ENCODE measurements around the gene MGAT2.

MGAT2 gene

GRCh38 chr14:49634547-49635334, 14.1 kb downstream of the MGAT2 start, which contains the start of gene DNAAF2:
DNAAF2 (minus strand) TSS chr14:49635244; CDS start chr14:49635149, 95 bp downstream.
- peak within 1 kb of the TSS; percentile 97 for H3K27ac ChIP-seq
- peak; percentile 31; the same call in 1 of the 2 replicates for TF ChIP-seq CTCF (conservative IDR thresholded peaks at IDR 0.05; ENCODE audit: low read depth)
- POLR2A ChIA-PET (ENCODE audit: low non-redundant PET) = interaction anchor here (0.8 to 1.4 kb wide), 4 partner anchors 14 to 218 kb away, joined by 3 to 6 read pairs (median 4); partner anchors contain the start of genes MGAT2, NEMF and RPL36AL
- DNase-seq (ENCODE audit: low spot score) = peak; percentile 63
- CTCF ChIA-PET = interaction anchor here (0.9 to 1.5 kb wide), 4 partner anchors 14 to 134 kb away, joined by 3 to 6 read pairs (median 4); partner anchors contain the start of genes KLHDC2 and MGAT2

DNA sequence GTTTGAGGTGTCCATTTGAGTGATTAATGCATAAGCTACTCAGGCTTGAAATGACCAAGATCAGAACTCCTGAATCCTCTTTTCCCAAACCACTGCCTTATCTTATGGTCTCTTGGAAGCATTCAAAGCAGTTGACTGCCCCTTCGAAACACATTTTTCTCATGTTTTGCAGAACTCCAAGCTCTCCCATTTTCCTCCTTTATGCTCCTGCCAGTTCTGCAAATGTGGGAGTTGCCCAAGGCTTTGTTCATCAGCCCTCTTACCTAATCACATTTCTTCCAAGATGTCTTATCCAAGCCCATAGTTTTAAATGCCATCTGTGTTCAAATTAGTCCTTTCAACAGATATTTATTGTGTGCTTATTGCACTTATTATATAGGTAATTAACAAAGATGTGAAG, 16.3 kb downstream of the MGAT2 start:
- CTCF ChIA-PET = no interaction called here
- POLR2A ChIA-PET (ENCODE audit: low non-redundant PET) = no interaction called here
- no peak for TF ChIP-seq CTCF (conservative IDR thresholded peaks at IDR 0.05; ENCODE audit: low read depth)

GRCh38 chr14:49637534-49638078, 17.0 kb downstream of the MGAT2 start:
- ChIA-PET POLR2A (ENCODE audit: low non-redundant PET) (no interaction called here), CTCF (no interaction called here)
- no peak for TF ChIP-seq CTCF (conservative IDR thresholded peaks at IDR 0.05; ENCODE audit: low read depth)
- DNase-seq (ENCODE audit: low spot score) = no peak
- H3K27ac ChIP-seq = no peak overlapping the region

More for the DNA sequence above, 16.3 kb downstream of the MGAT2 start:
- no peak overlapping the region for H3K27ac ChIP-seq
- no peak for DNase-seq (ENCODE audit: low spot score)

- H3K27ac ChIP-seq = no peak overlapping the region
- CTCF ChIA-PET = interaction anchor here (0.6 to 0.7 kb wide), 2 partner anchors 19 to 466 kb away, joined by 3 to 4 read pairs; no protein-coding TSS in a partner anchor
- TF ChIP-seq CTCF (conservative IDR thresholded peaks at IDR 0.05; ENCODE audit: low read depth) = no peak
- POLR2A ChIA-PET (ENCODE audit: low non-redundant PET) = no interaction called here
- no peak for DNase-seq (ENCODE audit: low spot score)
Measured at GRCh38 chr14:49640540-49641417, 20.2 kb downstream of the MGAT2 start.

- ChIA-PET POLR2A (ENCODE audit: low non-redundant PET) (no interaction called here), CTCF (no interaction called here)
- DNase-seq (ENCODE audit: low spot score) = no peak
- H3K27ac ChIP-seq = no peak overlapping the region
- TF ChIP-seq CTCF (conservative IDR thresholded peaks at IDR 0.05; ENCODE audit: low read depth) = no peak
Measured at GRCh38 chr14:49641697-49642129, 21.1 kb downstream of the MGAT2 start.

DNA sequence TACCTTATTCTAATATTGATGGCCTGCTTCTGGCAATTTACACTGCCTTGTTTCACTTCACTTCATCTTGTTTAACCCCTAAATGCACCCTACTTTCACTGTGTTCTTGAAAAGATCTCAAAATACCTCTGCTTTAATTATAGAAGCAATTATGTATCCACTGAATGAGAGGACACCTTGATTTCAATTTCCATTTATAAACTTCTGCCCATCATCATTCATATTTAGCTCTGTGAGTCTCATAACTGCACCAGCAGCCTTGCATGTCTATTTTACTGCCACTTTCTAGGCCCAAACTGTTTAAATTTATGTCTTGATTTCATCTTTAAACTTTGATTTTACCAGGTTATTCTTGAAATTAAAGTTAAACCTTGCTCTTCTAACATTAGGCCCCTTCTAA, 21.6 kb downstream of the MGAT2 start:
- no peak overlapping the region for H3K27ac ChIP-seq
- POLR2A ChIA-PET (ENCODE audit: low non-redundant PET) = no interaction called here
- CTCF ChIA-PET = no interaction called here
- no peak for DNase-seq (ENCODE audit: low spot score)
- TF ChIP-seq CTCF (conservative IDR thresholded peaks at IDR 0.05; ENCODE audit: low read depth) = no peak

Measured in RWPE1 (cell line).